ENCODE data around the gene SEC22A. TPM values are rescaled to one million over a fixed set of nuclear protein-coding genes. Genes with fewer than 3 reads are reported as not detected.

The SEC22A gene
- total and polyA plus RNA-seq, 2 donors (not counting 1 experiment from before 2014, with no cell fraction given): 15.6 to 19.3 TPM

- Histone ChIP-seq H3K4me3 (ENCODE audit: control extremely low read depth in 1 of 5, extremely low read depth in 1 of 5, insufficient read depth in 1 of 5, low read depth in 2 of 5, low read length in 4 of 5) (no peak overlapping the region), H3K9ac (ENCODE audit: low read length) (no peak overlapping the region), H4K20me1 (ENCODE audit: control insufficient read depth, insufficient read depth, low read length, poor library complexity, severe bottlenecking) (no peaks in the 10 kb centered on the region), H3K79me2 (ENCODE audit: control insufficient read depth, insufficient read depth, low read length) (no peaks in the 10 kb centered on the region), H3K27me3 (replicated peaks in 1 of 4; ENCODE audit: control extremely low read depth in 1 of 4, control insufficient read depth in 3 of 4, insufficient read depth in 4 of 4, low read length in 3 of 4) (no peaks in the 10 kb centered on the region), H3K36me3 (replicated peaks in 1 of 2; ENCODE audit: control extremely low read depth in 1 of 2, control insufficient read depth in 1 of 2, extremely low read depth in 1 of 2, insufficient read depth in 2 of 2, low read length in 1 of 2) (peaks cover 0 to 2% of the 10 kb centered on the region in 2 experiments), H3K4me2 (replicated peaks; ENCODE audit: low read depth, low read length, poor library complexity, severe bottlenecking) (no peak overlapping the region), H2AFZ (ENCODE audit: insufficient read depth, low read depth, low read length, poor library complexity, severe bottlenecking) (no peak overlapping the region), H3K4me1 (ENCODE audit: control insufficient read depth in 2 of 2, insufficient read depth in 2 of 2, low read length in 2 of 2) (no peaks in the 10 kb centered on the region), H3K9me3 (ENCODE audit: control extremely low read depth in 1 of 3, control insufficient read depth in 2 of 3, insufficient read depth in 1 of 3, low read length in 2 of 3) (no peaks in the 10 kb centered on the region), H3K27ac (ENCODE audit: low read length in 2 of 2) (no peak overlapping the region)
- POLR2A ChIA-PET: no interaction called here
- intact Hi-C loops (cut with micrococcal nuclease): loop anchor here (10.0 kb wide), 1 partner anchor 243 kb away; the partner anchor contains the start of gene SEMA5B
- H3K4me3 Mint-ChIP-seq: no peak overlapping the region
- TF ChIP-seq CTCF (IDR thresholded peaks at IDR 0.05) (no peak), EZH2 (IDR thresholded peaks at IDR 0.05; ENCODE audit: borderline replicate concordance, insufficient read depth, low read depth, low read length, poor library complexity, severe bottlenecking) (no peak)
- H3K27me3 Mint-ChIP-seq: no peaks in the 10 kb centered on the region
- H3K9me3 Mint-ChIP-seq (ENCODE audit: insufficient read depth): no peaks in the 10 kb centered on the region
- DNase-seq (no peak), ATAC-seq (ENCODE audit: low read depth) (no peak)
- CTCF ChIA-PET: no interaction called here
- no peaks in the 10 kb centered on the region for H3K4me1 Mint-ChIP-seq
- WGBS (ENCODE audit: insufficient coverage): 94% methylated on average over 2 of the region's 2 CpGs
- peak overlapping the region; percentile 37 for H3K27ac Mint-ChIP-seq
These were observed 66.1 kb downstream of the SEC22A start for GRCh38 chr3:123267821-123268220.

GRCh38 chr3:123270818-123271217 lies 69.1 kb downstream of the SEC22A start:
- no peaks in the 10 kb centered on the region for H3K9me3 Mint-ChIP-seq (ENCODE audit: insufficient read depth)
- POLR2A ChIA-PET: no interaction called here
- ATAC-seq (ENCODE audit: low read depth) (no peak), DNase-seq (no peak)
- Histone ChIP-seq H3K9me3 (ENCODE audit: control extremely low read depth in 1 of 3, control insufficient read depth in 2 of 3, insufficient read depth in 1 of 3, low read length in 2 of 3) (no peaks in the 10 kb centered on the region), H3K4me1 (ENCODE audit: control insufficient read depth in 2 of 2, insufficient read depth in 2 of 2, low read length in 2 of 2) (no peaks in the 10 kb centered on the region), H3K4me2 (replicated peaks; ENCODE audit: low read depth, low read length, poor library complexity, severe bottlenecking) (no peak overlapping the region), H3K9ac (ENCODE audit: low read length) (no peak overlapping the region), H3K4me3 (ENCODE audit: control extremely low read depth in 1 of 5, extremely low read depth in 1 of 5, insufficient read depth in 1 of 5, low read depth in 2 of 5, low read length in 4 of 5) (no peak overlapping the region), H3K27me3 (replicated peaks in 1 of 4; ENCODE audit: control extremely low read depth in 1 of 4, control insufficient read depth in 3 of 4, insufficient read depth in 4 of 4, low read length in 3 of 4) (no peaks in the 10 kb centered on the region), H3K27ac (ENCODE audit: low read length in 2 of 2) (no peak overlapping the region), H3K36me3 (replicated peaks in 1 of 2; ENCODE audit: control extremely low read depth in 1 of 2, control insufficient read depth in 1 of 2, extremely low read depth in 1 of 2, insufficient read depth in 2 of 2, low read length in 1 of 2) (no peaks in the 10 kb centered on the region), H2AFZ (ENCODE audit: insufficient read depth, low read depth, low read length, poor library complexity, severe bottlenecking) (no peak overlapping the region), H3K79me2 (ENCODE audit: control insufficient read depth, insufficient read depth, low read length) (no peaks in the 10 kb centered on the region), H4K20me1 (ENCODE audit: control insufficient read depth, insufficient read depth, low read length, poor library complexity, severe bottlenecking) (no peaks in the 10 kb centered on the region)
- H3K4me1 Mint-ChIP-seq: no peaks in the 10 kb centered on the region
- H3K27ac Mint-ChIP-seq: no peak overlapping the region
- intact Hi-C loops (cut with micrococcal nuclease): no loop called here
- CTCF ChIA-PET: interaction anchor here (0.9 kb wide), 1 partner anchor 9 kb away, joined by 3 read pairs; no protein-coding TSS in a partner anchor
- TF ChIP-seq CTCF (IDR thresholded peaks at IDR 0.05) (no peak), EZH2 (IDR thresholded peaks at IDR 0.05; ENCODE audit: borderline replicate concordance, insufficient read depth, low read depth, low read length, poor library complexity, severe bottlenecking) (no peak)
- H3K4me3 Mint-ChIP-seq: no peak overlapping the region
- WGBS (ENCODE audit: insufficient coverage): no CpG with 5 or more reads among the region's 2 CpGs
- no peaks in the 10 kb centered on the region for H3K27me3 Mint-ChIP-seq

Measured in B cell (primary cell).